Testis (tissue), 2 donors: Measurements from ENCODE around the gene BDKRB2.

Experiments used
- CTCF ChIP-seq, 3 experiments: fragments of 450-650 bp in 2 of 3; fragments of 200-600 bp in 1 of 3; sonication (generic) in 1 of 3; IDR thresholded peaks; one replicate each; pipeline ENCODE4 v1.5.1; 2016 to 2019; ENCODE audit warnings: antibody characterized with exemption in 3 of 3, mild to moderate bottlenecking in 2 of 3, moderate library complexity in 1 of 3
- POLR2A ChIP-seq: fragments of 450-650 bp; IDR thresholded peaks from one replicate; pipeline ENCODE4 v1.6.1; 2017; ENCODE audit warnings: antibody characterized with exemption, mild to moderate bottlenecking, moderate library complexity

- TF ChIP-seq CTCF (IDR thresholded peaks at IDR 0.05) (no peak), POLR2A (no peak)
These were observed 41.9 kb upstream of the BDKRB2 start for GRCh38 chr14:96162741-96163140.
